ENCODE data around the gene RAPGEF1. TPM values are rescaled to one million over a fixed set of nuclear protein-coding genes. Genes with fewer than 3 reads are reported as not detected.

The RAPGEF1 gene
- total RNA-seq, 2 donors from 2014 or later: 59.7 to 73.0 TPM

- H3K9me3 ChIP-seq: no peaks in the 10 kb centered on the region
- ATAC-seq (ENCODE audit: insufficient number of reproducible peaks, low FRiP score, low read depth): no peak
- H3K27me3 ChIP-seq (replicated peaks; ENCODE audit: insufficient read depth): no peaks in the 10 kb centered on the region
- no peaks in the 10 kb centered on the region for H3K36me3 ChIP-seq
- H3K27ac ChIP-seq: no peak overlapping the region
- no peaks in the 10 kb centered on the region for H3K4me1 ChIP-seq (ENCODE audit: control insufficient read depth in 1 of 2, low read depth in 2 of 2)
- H3K4me3 ChIP-seq: no peak overlapping the region
- no peak for DNase-seq (ENCODE audit: low spot score)
- no peak for TF ChIP-seq CTCF (IDR thresholded peaks at IDR 0.05)
Measured at GRCh38 chr9:131776473-131776872, 36.6 kb upstream of the RAPGEF1 start.

- no peaks in the 10 kb centered on the region for H3K9me3 ChIP-seq
- no peak overlapping the region for H3K4me3 ChIP-seq
- DNase-seq (ENCODE audit: low spot score) (no peak), ATAC-seq (ENCODE audit: insufficient number of reproducible peaks, low FRiP score, low read depth) (no peak)
- no peaks in the 10 kb centered on the region for H3K36me3 ChIP-seq
- no peak overlapping the region for H3K27ac ChIP-seq
- H3K4me1 ChIP-seq (ENCODE audit: control insufficient read depth in 1 of 2, low read depth in 2 of 2): no peaks in the 10 kb centered on the region
- H3K27me3 ChIP-seq (replicated peaks; ENCODE audit: insufficient read depth): no peaks in the 10 kb centered on the region
- TF ChIP-seq CTCF (IDR thresholded peaks at IDR 0.05): no peak
Measured at GRCh38 chr9:131776036-131776435, 36.2 kb upstream of the RAPGEF1 start.

- H3K9me3 ChIP-seq: no peaks in the 10 kb centered on the region
- no peaks in the 10 kb centered on the region for H3K36me3 ChIP-seq
- no peak for ATAC-seq (ENCODE audit: insufficient number of reproducible peaks, low FRiP score, low read depth)
- no peak for TF ChIP-seq CTCF (IDR thresholded peaks at IDR 0.05)
- H3K27ac ChIP-seq: no peak overlapping the region
- no peak overlapping the region for H3K4me3 ChIP-seq
- H3K27me3 ChIP-seq (replicated peaks; ENCODE audit: insufficient read depth): no peaks in the 10 kb centered on the region
- no peak for DNase-seq (ENCODE audit: low spot score)
- H3K4me1 ChIP-seq (ENCODE audit: control insufficient read depth in 1 of 2, low read depth in 2 of 2): no peaks in the 10 kb centered on the region
Measured at GRCh38 chr9:131774636-131775035, 34.8 kb upstream of the RAPGEF1 start.

GRCh38 chr9:131773911-131774379 lies 34.1 kb upstream of the RAPGEF1 start:
- Histone ChIP-seq H3K9me3 (no peaks in the 10 kb centered on the region), H3K27ac (no peak overlapping the region), H3K4me3 (no peak overlapping the region), H3K36me3 (no peaks in the 10 kb centered on the region), H3K27me3 (replicated peaks; ENCODE audit: insufficient read depth) (no peaks in the 10 kb centered on the region), H3K4me1 (ENCODE audit: control insufficient read depth in 1 of 2, low read depth in 2 of 2) (no peaks in the 10 kb centered on the region)
- DNase-seq (ENCODE audit: low spot score): no peak
- no peak for ATAC-seq (ENCODE audit: insufficient number of reproducible peaks, low FRiP score, low read depth)
- TF ChIP-seq CTCF (IDR thresholded peaks at IDR 0.05): no peak

GRCh38 chr9:131772940-131773339 lies 33.1 kb upstream of the RAPGEF1 start:
- H3K4me1 ChIP-seq (ENCODE audit: control insufficient read depth in 1 of 2, low read depth in 2 of 2): no peaks in the 10 kb centered on the region
- ATAC-seq (ENCODE audit: insufficient number of reproducible peaks, low FRiP score, low read depth): no peak
- no peaks in the 10 kb centered on the region for H3K36me3 ChIP-seq
- no peak overlapping the region for H3K4me3 ChIP-seq
- H3K27me3 ChIP-seq (replicated peaks; ENCODE audit: insufficient read depth): no peaks in the 10 kb centered on the region
- no peaks in the 10 kb centered on the region for H3K9me3 ChIP-seq
- no peak for DNase-seq (ENCODE audit: low spot score)
- no peak for TF ChIP-seq CTCF (IDR thresholded peaks at IDR 0.05)
- no peak overlapping the region for H3K27ac ChIP-seq

All from thoracic aorta (tissue), 2 donors.